Middle frontal gyrus (tissue), 1 donor: ENCODE measurements around the gene ADAM12.
A peak's percentile ranks its signal among the peaks of the same experiment; 100 is the strongest.

Experiments used
- DNase-seq: peaks from one replicate; pipeline ENCODE4 v3.0.0-alpha.2; 2015; ENCODE audit warnings: low spot score; ENCODE audit errors: extremely low spot score

The ADAM12 gene

DNA sequence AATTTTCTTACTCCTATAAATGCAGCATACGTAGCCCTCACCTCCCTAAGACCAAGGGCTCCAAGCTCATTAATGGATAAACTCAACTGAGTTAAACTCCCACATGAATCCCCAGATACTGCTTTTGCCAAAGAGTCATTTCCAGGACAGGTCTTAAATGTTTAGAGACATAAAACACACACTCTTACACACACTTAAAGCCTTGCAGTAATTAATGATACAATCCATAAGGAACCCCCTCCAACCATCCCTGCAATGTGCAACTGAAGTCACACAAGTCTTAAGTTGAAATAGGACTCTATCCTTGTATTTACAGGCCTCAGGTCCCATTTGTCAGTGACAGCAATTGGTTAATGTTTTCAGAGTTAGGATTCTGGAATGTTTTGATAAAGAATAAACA lies 297.8 kb downstream of the ADAM12 start:
- DNase-seq, result no peak

DNA sequence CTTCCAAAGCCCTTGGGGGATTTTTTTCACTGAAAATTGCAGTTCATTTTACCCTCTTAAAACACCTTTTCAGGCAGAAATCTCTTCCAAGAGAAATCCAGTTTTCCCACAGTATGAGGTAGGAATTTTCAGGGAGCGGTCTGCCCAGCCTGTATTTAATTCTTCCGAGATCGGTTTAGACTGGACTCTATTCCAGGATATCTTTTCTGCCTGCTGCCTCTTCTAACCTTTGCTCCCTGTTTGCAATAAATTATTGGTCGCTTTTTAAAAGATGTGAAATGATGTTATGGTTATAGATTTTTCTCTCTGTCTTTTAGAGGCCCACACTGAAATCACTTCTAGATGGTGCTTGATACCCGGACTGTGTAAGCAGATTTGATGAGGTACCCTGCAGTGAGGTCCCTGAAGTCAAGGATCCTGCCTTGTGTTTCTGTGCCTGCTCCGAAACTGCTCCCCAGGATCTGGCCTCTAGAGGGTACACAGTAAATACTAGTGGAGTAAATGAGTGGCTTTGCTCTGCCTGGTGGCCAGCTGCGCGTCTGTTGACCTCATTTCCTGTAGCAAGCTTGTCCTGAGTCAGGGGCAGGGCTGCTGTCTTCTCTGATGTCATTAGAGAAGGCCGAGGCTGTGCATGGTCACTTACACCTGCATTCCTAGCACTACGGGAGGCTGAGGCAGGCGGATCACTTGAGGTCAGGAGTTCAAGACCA lies 300.3 kb downstream of the ADAM12 start:
- no peak for DNase-seq

DNA sequence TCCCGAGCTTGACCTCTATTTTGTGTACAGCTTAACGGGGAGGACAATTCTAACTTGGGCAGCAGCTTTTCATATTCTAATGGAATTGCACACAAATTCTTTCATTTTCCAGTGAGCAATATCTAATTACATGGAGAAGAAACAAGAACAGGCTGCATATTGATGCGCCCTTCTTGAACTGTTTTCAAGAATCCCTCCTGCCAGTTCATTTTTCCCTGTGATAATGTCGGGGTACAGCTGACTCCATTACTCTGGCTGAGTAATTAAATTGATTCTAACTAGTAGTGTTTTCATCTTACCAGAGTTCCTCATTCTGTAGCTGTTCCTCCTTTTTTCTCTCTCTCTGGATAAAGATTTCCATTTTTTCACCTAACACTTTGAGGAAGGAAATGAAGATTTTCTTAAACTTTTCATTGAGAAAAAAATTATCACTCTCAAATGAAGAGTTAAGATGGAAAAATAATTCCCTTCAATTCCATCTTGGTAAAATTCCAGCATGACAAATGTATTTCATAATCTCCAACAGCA lies 301.1 kb downstream of the ADAM12 start:
- DNase-seq, result no peak

DNA sequence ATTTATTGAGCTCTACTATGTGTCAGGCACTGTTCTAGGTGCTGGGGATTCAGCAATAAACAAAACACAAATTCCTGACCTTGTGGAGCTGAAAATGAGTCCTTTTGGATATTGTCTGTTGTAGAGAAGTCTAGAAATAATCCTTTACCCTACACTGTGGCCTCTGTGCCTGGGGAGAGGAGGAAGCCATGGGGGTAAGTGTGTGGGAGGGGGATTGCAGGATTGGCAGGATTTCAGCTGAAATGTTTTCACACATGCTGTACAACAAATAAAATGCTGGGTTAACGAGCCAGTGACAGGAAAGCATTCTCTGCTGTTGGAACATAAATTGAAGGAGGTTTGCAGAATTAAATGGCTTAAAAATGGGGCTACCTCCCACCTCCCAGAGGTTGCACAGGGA lies 302.5 kb downstream of the ADAM12 start:
- no peak for DNase-seq

DNA sequence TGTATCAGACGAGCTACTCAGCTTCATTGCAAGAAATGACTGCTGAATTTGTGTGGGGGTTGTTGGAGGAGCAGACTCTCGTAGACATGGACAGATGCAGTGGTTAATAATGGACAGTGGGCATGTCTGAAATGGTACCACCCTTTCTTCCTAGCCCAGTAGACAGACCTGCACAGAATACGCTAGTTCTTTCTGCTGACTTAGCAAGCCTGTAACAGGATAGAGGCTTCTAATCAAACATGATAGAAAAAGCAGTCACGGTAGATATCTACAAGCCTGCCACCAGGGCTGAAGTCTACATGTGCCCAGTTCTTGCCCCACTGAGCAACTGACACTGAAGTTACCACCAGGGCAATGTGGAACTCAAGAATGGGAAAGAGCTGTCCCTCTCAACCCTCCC lies 303.9 kb downstream of the ADAM12 start:
- DNase-seq, result no peak

DNA sequence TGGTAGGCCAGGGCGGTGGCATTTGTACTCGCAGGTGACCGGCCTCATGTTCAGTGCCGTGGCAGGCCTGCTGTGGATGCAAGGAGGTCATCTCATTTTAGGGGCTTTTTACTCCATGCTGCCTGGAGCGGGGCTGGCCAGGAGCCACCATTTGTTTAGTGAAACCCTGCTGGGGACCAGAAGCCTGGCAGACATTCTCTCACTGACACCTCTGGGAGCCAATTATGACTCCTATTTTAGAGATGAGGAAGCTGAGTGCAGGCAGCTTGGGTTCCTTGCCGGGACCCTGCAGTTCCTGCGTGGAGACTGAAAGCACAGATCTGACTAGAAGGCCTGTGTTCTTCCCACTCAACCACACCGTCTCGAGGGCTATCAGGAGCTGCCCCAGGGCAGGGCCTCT lies 305.3 kb downstream of the ADAM12 start:
- DNase-seq, result no peak

DNA sequence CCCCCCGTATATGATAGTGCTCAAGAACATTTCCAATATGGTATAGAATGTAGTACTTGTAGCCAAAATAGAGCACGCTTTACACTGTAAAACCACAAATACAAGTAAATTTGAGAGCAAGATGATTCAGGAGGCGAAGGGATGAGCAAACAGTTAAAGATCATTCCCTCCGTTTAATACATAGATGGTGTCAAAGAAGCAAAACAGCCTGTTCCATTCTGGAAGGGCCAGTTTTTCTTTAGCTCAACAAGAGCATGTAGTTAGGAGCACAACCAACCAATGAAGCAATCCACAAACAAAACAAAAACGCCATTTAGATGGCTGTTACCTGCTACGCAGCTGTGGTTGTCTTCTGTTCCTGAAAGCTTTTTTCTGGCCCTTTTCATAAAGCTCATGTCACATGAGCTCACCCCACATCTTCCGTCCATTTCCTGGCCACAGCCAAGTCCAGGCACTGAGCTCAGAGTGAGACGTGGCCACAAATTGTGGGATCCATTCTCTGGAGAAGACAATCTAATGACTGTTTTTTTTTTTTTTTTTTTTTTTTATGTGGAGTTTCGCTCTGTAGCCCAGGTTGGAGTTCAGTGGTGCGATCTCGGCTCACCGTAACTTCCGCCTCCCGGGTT lies 306.3 kb downstream of the ADAM12 start:
- no peak for DNase-seq

DNA sequence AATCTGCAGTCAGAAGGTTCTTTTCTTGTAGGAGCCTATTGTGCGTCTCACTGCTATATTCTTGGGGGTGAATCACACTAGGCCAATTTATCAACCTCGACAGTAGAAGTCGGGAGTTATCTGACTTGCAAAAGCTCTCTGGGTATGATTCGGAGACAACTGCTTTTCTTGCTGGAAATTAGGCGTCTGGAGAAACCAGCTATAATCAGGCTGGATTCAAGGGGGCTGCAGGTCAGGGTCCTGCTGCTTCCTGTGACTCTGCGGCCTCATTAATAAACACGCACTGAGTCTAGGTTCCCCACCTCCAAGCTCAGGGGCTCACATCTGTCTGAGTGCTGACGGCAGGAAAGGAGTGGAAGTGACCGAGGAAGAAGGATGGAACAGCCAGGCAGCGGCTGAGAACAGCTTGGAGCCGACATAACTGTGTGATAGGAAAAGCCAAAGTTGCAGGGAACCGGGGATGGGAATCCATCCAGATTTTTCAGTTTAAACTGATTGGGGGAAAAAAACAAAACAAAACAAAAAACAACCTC lies 307.3 kb downstream of the ADAM12 start:
- DNase-seq, result no peak

DNA sequence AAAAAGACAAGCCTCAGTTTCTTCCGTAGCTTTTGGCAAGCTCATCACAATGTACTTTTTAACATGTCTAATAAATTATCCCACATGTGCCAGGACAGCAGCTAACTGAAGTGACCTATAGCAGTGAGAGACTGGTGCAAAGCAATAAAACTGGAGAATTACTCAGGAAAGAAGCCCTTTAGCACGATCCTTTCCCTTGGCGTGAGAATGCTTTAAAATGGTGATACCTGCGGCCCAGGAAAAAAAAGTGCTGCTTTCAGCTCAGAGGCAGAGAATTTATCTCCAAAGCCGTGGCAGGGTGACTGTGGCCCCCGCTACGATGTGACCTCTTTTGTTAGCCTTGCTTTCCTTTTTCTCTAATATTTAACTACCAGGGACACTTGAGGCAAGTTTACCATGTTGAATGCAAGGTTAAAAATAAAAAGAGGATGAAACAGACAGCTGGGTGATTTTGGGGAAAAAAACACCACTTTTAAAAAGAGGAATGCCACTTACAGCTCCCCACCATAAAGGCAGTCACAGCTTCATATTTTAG lies 307.9 kb downstream of the ADAM12 start:
- DNase-seq, result no peak

DNA sequence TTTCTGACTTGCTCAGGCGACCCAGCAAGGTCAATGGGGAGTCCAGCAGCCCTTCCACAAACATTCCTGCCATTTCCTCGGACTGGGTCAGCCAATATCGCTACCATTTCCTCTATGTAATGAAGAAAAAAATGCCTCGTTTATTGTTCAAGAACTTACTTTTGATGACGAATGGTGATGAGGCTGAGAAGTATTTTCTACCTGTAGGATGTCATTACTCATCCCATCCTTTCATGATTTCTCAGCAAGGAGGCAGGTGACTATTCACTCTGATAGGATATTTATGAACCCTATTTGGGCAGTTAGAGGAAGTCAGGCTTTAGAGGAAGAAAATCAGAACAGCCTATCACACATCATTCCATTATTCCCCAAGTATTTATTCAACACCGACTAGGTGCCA lies 313.3 kb downstream of the ADAM12 start:
- DNase-seq, result no peak

DNA sequence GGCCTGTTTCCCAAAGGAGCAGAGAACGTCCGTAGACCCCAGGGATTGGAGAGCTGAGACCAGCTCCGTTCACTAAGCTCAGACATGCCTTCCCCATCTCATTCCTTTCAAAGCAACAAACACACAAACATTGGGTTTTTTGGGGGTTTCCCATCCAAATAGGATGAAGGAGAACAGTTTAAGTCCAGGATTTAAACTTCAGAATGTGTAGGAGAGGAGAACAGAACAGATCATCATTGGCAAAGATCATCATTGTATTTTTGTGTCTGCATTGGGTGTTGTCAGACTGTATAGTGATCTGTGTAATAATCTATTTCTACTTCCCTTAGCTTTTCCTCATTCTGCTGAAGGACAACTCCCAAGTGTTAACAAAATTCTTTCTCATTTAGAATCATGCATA lies 314.0 kb downstream of the ADAM12 start:
- DNase-seq, result no peak

DNA sequence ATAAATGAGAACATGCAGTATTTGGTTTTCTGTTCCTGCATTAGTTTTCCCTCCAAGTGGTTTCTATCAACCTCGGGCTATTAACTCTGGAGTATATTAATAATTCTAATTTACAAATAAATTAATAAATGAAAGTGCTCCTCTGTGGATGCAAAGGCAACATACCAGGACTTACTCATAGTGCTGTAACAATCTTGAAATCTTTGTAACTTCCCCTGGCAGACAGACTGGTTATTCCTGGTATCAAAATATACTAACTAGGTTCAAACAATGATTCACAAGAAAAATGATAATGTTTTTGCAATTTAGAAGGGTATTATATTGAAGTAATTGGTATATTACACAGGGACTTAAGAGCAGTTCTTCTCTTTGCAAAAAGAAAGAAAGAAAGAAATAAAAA lies 314.7 kb downstream of the ADAM12 start:
- no peak for DNase-seq

DNA sequence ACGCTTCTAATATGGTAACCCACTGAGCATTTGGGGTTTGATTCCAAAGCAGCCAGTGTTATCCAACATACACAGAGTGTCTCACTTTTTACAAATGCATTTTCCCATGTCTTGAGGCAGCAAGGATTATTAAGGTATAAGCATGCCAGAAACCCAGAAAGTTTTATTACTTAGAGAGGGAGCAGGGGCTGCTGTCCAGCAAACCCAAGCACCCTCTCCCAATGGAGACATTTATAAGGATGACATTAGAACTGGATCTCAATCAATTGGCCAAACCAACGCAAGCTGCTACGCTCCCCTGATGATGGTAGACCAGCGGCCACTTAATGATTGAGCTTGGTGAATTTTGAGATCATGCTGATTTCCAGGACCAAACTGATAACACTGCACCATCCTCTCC lies 315.7 kb downstream of the ADAM12 start:
- DNase-seq, result no peak

DNA sequence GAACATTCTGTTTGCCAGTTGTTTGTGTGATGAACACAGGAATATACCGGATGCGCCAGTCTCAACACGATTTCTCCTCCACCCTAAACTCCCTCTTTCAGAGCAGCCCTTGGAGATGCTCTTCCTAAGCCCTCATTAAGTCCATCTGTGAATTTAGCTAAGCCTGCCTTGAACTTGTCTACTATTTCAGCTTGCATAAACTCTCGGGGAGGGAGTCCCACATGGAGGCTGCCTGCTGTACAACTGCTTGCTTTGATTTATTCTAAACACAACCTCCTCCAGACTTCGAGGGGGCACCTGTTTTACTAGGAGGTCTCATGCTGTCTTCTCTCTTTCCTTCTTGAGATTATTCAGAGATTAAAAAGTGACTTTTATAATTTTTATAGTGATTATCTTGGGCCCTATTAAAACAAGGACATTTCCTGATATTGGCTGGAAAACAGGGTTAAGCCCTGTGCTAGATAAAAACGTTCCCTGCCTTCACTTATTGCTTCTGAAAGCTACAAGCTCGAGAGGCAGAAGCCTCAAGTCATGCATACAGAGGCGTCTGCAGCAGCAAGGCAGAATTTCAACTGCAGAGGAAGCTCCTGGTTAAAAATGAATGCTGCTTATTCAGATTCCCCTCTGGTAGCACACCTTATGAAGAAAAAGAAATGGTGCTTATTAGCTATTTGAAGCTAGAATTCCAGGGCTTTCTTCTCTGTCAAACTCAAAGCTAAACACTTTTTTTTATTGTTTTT lies 317.6 kb downstream of the ADAM12 start:
- no peak for DNase-seq

DNA sequence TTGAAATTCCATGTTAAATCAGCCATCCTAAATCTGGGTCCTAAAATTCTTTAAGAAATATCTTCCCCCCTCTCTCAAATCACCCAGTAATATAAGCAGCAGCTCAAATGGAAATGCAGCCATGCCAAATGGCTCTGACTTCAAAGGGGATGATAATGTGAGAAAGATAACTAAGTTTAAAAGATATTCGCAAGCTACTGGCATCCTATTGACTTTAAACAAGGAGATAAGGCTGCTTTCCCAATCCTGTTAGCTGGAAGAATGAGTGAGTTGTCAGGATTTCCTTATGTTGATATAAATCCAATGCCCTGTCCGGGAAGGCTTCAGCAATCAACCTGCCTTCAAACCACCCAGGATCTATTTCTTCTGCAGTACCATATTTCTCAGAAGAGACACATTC lies 320.0 kb downstream of the ADAM12 start:
- DNase-seq, result no peak

DNA sequence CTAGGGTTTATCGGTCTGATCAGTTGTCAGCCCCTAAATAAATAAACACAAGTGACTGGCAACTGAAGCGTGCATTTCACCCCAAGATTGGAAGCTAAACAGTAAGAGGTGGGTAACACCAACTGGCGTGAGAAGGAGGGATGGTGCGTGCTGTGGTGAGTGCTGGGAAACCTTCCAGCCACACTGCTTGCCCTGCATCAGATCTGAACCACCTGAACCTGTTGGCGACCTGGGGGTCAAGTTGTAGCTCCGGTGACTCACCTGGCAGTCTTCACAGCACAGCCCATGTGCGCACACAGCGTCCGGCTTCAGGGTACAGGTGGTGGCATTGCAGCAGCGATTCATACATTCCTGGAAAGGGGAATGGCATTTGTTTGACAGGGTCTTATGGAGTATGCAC lies 321.8 kb downstream of the ADAM12 start:
- DNase-seq, result no peak

DNA sequence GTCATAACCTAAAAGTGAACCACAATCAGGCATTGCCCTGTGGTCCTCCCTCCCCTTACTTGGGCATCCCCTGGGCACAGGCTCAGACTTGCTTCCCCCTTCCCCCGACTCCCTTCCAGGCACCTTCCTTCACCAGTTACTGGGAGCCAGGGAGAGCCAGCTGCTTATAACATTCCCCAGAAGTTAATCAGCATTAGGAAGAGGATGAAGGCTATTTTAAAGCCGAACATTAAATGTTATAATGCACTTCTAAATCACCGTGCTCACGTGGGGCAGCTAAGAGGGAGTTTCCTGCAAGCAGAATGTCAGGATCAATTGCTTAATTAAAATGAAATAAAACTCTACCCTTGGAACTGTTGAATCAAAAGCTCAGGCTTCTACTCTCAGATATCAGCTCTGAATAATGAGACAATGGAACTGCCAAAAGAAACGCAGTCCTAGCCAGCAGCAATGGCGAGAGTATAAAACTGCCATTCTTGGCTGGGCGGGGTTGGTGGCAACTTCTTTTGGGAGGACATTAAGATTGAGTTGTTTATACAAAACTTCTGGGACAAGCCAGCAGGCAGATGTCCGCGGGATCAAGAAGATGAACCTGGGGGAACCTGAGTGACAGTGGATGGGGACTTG lies 322.4 kb downstream of the ADAM12 start:
- no peak for DNase-seq

DNA sequence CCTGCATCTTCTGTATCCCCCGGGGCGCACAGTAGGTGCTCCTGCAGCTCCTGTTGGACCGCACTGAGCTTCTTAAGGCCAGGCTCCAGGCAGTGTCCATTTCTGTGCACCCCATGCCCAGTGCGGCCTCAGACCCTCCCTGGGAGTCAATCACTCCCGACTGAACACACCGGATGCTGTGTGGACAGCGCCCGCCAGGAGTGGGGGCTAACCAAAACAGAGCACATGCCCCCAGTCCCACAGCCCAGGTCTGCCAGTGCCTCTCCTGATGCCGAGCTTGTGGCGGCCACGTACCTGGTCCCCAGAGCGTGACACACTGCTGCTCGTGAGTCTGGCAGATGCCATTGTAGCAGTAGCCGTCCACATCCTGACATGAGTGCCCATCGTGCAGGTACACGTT lies 323.8 kb downstream of the ADAM12 start:
- no peak for DNase-seq

DNA sequence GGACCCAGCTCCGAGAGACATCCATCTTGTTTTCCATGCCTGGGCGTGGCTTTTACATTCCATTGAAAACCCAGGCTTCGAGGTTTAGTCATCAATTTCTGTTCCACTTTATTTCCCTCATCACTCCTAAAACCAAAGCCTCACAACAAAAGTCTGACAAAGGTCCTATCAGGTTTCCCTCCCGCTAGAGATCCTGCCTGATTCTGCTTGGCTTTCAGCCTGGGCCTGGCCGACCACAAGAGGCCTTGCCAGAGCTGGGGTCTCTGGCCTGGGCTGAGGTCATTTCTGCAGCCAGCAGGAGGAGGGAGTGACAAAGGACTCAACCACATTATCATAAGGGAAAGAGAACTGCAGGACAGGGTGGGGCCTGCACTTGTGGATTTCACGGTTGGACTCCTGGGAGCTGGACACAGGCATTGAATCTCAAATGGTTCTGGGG lies 324.9 kb downstream of the ADAM12 start:
- no peak for DNase-seq

DNA sequence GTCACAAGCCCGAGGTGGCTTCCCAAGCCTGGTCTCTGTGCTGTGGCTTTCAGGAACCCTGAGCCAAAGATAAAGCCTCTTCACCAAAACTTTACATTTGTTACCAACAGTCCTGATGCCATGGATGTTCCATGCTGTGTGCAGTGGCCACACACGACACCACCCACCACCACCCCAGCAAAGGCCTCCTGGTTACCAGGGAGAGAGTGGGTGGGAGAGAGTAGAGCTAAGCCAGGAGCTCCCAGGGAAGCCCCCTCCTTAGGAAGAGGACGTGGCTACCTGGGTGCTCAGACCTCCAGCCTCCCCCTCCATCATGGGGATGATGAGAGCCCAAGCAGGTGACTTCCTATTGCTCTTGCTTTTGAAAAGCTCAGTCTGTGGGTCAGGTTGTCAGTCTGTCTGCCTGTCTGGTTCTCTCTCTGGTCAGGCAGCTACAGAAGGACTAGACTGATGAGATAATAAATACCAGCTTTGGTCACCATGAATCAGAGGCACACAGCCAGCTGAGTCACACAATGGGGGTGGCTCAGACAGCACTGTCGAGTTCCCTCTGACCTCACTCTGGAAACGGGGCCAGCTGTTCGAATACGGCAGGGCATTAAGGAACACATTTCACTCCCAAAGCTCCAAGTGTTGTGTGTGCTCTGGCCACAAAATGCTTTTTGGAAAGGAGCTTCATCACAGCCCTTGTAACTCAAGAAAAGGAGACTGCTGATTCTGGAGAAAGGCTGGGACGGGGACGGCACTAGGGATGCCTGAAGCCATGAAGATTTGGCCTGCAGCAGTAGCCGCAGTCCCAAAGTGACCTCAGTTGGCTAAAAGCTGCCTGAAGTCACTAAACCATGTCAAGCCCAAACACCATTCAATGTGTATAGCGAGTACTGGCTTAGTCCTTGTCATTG lies 325.9 kb downstream of the ADAM12 start:
- peak; percentile 69 for DNase-seq
